ENCODE results near the gene VPS51. TPM values are rescaled to one million over a fixed set of nuclear protein-coding genes. Genes with fewer than 3 reads are reported as not detected.
A peak's percentile ranks its signal among the peaks of the same experiment; 100 is the strongest.

The VPS51 gene
- total RNA-seq, result 100 to 1,000 TPM in 6 of 9 donors, 10 to 100 TPM in 3; 78.4 to 165 (median 106) TPM
- 10 to 100 TPM; 94.2 to 94.3 TPM for polyA plus RNA-seq
- long read RNA-seq, donor 1, transcript VPS51-201 (10 exons, 2,714 nt), result major isoform, 208 of 291 reads
- long read RNA-seq, donor 1, partial matches to known transcripts, result 64 of 291 reads
- long read RNA-seq, donor 1, other reads (novel, unspliced or antisense), result 19 of 291 reads
- long read RNA-seq, donor 2, transcript VPS51-201 (10 exons, 2,714 nt), result major isoform, 558 of 622 reads
- long read RNA-seq, donor 2, partial matches to known transcripts, result 40 of 622 reads
- long read RNA-seq, donor 2, other reads (novel, unspliced or antisense), result 23 of 622 reads
- long read RNA-seq, donor 3, transcript VPS51-201 (10 exons, 2,714 nt), result major isoform, 154 of 202 reads
- long read RNA-seq, donor 3, partial matches to known transcripts, result 38 of 202 reads
- long read RNA-seq, donor 3, other reads (novel, unspliced or antisense), result 10 of 202 reads

DNA sequence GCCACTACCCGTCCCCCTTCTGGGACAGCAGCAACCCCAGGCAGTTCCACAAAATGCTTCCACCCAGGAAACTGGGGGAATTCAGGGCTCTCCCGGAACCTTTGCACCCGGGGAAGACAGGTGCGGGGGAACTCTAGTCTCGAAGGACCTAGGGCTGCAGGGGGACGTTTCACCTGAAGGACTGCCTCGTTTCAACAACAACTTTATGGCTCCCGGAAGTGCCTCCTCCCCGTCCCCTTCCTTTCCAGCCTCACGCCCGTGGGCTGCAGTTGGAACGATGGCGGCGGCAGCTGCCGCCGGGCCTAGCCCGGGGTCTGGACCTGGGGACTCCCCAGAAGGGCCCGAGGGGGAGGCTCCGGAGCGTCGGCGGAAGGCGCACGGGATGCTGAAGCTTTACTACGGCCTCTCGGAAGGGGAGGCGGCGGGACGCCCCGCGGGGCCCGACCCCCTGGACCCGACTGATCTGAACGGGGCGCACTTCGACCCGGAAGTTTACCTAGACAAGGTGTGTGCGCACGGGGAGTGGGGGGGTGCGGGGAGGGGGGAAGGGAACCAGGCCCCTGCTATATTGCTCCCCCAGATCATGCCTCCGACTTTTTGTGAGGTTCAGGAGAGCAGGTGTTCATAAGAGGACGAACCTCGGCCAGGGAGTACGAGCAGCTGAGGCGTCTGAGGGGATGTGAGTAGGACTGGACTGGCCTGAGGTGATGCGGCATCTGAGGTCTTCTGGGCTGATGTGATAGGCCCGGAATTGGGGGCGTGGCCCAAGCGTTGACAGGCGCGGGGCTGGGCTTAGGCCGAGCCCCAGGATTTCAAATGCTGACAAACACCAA lies at the start of gene VPS51:
TSS of gene VPS51 (plus strand) at position 241 of the 833 bp plus-strand sequence. CDS start at position 278, 37 bp downstream.
- intact Hi-C loops (cut with DNase I), result loop anchor here in 4 of 10 donors (1.0 to 5.0 kb wide), 5 partner anchors 12 to 69 kb away; partner anchors contain the start of genes CDCA5 (in 2 of the 4), ZFPL1 (in 2 of the 4), FAU (in 1 of the 4) and MRPL49 (in 1 of the 4)
- H3K4me3 ChIP-seq, result peak within 1 kb of the TSS; percentile 59 to 91 (median 85)
- H3K4me1 ChIP-seq, result peaks cover 0 to 25% (median 15%) of the 10 kb centered on the region in 12 donors
- peak; percentile 88 to 92 (median 90) for DNase-seq
- peaks cover 0 to 24% (median 11%) of the 10 kb centered on the region in 9 donors for H3K36me3 ChIP-seq
- H3K27ac ChIP-seq, result peak within 1 kb of the TSS; percentile 52 to 96 (median 92)
- H3K9me3 ChIP-seq, result no peaks in the 10 kb centered on the region
- peak in 1 of 2 donors; percentile 47 for TF ChIP-seq POLR2A (IDR thresholded peaks at IDR 0.05)
- TF ChIP-seq, protein P1, sequence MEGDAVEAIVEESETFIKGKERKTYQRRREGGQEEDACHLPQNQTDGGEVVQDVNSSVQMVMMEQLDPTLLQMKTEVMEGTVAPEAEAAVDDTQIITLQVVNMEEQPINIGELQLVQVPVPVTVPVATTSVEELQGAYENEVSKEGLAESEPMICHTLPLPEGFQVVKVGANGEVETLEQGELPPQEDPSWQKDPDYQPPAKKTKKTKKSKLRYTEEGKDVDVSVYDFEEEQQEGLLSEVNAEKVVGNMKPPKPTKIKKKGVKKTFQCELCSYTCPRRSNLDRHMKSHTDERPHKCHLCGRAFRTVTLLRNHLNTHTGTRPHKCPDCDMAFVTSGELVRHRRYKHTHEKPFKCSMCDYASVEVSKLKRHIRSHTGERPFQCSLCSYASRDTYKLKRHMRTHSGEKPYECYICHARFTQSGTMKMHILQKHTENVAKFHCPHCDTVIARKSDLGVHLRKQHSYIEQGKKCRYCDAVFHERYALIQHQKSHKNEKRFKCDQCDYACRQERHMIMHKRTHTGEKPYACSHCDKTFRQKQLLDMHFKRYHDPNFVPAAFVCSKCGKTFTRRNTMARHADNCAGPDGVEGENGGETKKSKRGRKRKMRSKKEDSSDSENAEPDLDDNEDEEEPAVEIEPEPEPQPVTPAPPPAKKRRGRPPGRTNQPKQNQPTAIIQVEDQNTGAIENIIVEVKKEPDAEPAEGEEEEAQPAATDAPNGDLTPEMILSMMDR (IDR thresholded peaks at IDR 0.05), result no peak
- no peaks in the 10 kb centered on the region for H3K27me3 ChIP-seq
- 0 to 1% (median 1%) methylated on average over 23 to 52 of the region's 52 CpGs for WGBS, 4 donors
- peak; percentile 92 to 96 (median 95) for ATAC-seq

DNA sequence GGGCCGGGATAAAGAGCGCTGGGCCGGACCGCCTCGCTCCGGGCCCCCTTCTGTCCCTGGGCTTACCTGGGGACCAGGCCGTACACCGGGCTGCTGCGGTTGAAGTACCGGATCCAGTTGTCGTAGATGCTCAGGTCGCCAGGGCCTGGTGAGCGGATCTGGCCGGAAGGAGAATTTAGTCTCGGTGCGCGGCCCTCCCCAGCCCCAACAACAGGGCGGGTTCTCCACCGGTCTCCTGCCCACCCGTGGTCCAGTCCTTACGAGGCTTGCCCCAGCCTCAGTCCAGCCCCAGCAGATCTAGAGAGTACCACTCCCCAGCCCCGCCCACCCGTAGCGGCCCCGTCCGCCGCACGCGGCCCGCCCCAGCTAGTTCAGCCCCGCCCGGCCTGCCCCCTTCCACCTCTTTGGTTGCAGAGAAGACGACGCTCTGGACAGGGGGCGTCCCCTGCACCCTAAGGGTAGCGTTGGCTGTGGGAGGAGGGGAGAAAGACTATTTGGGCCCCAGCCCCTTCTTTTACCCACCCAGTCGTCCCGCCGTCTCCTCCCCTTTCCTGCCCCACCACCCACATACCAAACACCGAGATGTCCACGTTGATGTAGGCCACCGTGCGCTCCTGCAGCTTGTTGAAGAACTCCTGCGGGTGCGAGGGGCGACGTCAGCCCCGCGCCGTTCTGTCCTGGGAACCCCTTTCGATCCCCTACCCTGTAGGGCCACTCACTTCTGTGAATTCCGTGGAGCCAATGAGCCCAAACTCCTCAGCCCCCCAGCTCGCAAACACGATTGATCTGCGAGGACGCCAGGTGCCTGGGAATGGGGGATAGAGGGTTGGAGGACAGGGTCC lies 48.2 kb upstream of the VPS51 start:
- DNase-seq (peak in 4 of 5 donors; percentile 27 to 77 (median 46)), ATAC-seq (peak in 3 of 4 donors; percentile 38 to 64 (median 44))
- WGBS, 4 donors, result 14 to 33% (median 15%) methylated on average over 35 to 56 of the region's 56 CpGs
- no peaks in the 10 kb centered on the region for H3K9me3 ChIP-seq
- intact Hi-C loops (cut with DNase I), result no loop called here
- TF ChIP-seq, protein P1 (IDR thresholded peaks at IDR 0.05), result no peak
- no peak for TF ChIP-seq POLR2A (IDR thresholded peaks at IDR 0.05)
- peak overlapping the region in 7 of 12 donors; percentile 0 to 58 (median 43) for H3K27ac ChIP-seq
- H3K27me3 ChIP-seq, result no peaks in the 10 kb centered on the region
- H3K36me3 ChIP-seq, result peaks cover 0 to 13% (median 7%) of the 10 kb centered on the region in 9 donors
- peaks cover 0 to 38% (median 10%) of the 10 kb centered on the region in 12 donors for H3K4me1 ChIP-seq
- H3K4me3 ChIP-seq, result peak overlapping the region; percentile 25 to 81 (median 54)

- intact Hi-C loops (cut with DNase I), result no loop called here
- no peak for TF ChIP-seq POLR2A (IDR thresholded peaks at IDR 0.05)
- TF ChIP-seq, protein P1 (IDR thresholded peaks at IDR 0.05), result no peak
- no peak for ATAC-seq
- WGBS, 4 donors, result 73 to 83% (median 81%) methylated on average over 9 of the region's 9 CpGs
- Histone ChIP-seq H3K4me3 (no peak overlapping the region), H3K36me3 (no peaks in the 10 kb centered on the region), H3K27ac (no peak overlapping the region), H3K9me3 (no peaks in the 10 kb centered on the region), H3K4me1 (peaks cover 0 to 20% (median 8%) of the 10 kb centered on the region in 12 donors), H3K27me3 (no peaks in the 10 kb centered on the region)
- DNase-seq, result no peak
Measured at GRCh38 chr11:65051398-65051858, 44.6 kb upstream of the VPS51 start.
